Panc1 (cell line): ENCODE results near the gene PXMP2.

Source experiments
- POLR2AphosphoS5 ChIP-seq: IDR thresholded peaks from 2 replicates; pipeline ENCODE4 v1.6.1; 2012; ENCODE audit warnings: mild to moderate bottlenecking, low read depth, low read length, moderate library complexity
- TF ChIP-seq, protein P1 (sequence below): fragments of 450-650 bp; IDR thresholded peaks from 2 replicates; pipeline ENCODE4 v1.5.1; 2017; ENCODE audit warnings: mild to moderate bottlenecking

DNA sequence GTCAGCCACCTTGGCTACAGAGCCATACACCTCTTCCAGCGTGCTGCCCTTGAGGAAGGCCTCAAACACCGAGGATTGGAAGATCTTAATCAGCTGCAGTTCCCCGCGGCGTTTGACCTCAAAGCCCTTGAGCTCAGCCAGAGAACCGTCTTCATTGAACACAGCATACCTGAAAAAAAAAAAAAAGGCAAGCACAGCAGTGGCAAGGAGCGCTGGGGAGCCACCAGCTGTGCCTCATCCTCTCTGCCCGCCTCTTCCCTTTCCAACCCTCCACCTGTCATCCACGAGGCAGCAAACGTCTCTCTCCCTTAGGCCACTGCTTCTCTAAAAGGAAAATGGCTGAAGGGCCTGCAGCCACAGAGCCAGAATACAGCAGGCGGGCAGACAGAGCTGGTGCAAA lies 26.4 kb upstream of the PXMP2 start:
- TF ChIP-seq, protein P1, sequence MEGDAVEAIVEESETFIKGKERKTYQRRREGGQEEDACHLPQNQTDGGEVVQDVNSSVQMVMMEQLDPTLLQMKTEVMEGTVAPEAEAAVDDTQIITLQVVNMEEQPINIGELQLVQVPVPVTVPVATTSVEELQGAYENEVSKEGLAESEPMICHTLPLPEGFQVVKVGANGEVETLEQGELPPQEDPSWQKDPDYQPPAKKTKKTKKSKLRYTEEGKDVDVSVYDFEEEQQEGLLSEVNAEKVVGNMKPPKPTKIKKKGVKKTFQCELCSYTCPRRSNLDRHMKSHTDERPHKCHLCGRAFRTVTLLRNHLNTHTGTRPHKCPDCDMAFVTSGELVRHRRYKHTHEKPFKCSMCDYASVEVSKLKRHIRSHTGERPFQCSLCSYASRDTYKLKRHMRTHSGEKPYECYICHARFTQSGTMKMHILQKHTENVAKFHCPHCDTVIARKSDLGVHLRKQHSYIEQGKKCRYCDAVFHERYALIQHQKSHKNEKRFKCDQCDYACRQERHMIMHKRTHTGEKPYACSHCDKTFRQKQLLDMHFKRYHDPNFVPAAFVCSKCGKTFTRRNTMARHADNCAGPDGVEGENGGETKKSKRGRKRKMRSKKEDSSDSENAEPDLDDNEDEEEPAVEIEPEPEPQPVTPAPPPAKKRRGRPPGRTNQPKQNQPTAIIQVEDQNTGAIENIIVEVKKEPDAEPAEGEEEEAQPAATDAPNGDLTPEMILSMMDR = no peak
- TF ChIP-seq POLR2AphosphoS5 = no peak
